ENCODE results near the gene IGIP.

The IGIP gene

DNA sequence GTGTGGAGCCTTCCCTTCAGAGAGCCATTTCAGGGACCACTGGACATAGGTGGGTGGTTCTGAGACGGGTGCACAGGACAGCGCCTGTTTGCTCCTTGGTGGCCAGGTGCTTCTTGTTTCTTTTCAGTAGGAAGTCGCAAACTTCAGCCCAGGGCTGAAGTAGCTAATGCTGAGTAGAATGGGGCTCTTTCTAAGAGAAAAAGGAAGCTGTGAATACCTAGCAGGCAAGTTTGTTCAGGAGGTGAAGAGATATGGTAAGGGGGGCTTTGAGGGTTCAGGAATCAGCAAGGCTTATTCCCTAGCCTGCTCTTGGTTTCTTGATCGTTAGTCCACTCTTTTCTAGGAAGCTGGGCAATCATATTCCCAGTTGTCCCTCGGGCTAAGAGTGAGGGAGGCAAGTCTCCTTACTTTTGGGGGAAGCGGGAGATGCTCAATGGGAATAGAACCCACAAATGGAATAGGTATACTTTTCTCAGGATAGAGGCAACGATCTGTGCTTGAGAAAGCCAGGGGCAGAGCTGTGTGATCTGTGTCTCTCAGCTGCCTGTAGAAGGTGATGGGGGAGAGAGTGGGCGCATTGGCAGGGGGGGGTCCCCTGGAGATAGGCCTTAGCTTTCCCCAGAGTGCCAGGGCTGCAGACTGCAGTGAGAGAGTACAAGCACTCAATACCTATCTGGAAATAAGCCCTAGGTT is 13.7 kb upstream of the IGIP start:
- peaks cover 80% of the 10 kb centered on the region for H3K27me3 ChIP-seq (ENCODE audit: control insufficient read depth, insufficient read depth, low read length)
- no peaks in the 10 kb centered on the region for H3K36me3 ChIP-seq (ENCODE audit: control insufficient read depth, insufficient read depth, low read length)
- H3K9me3 ChIP-seq (ENCODE audit: control insufficient read depth, insufficient read depth, low read length): no peaks in the 10 kb centered on the region
- H3K9ac ChIP-seq (ENCODE audit: low read depth, low read length): no peak overlapping the region
- H3K4me1 ChIP-seq (ENCODE audit: control insufficient read depth, insufficient read depth, low read length): peaks cover 40% of the 10 kb centered on the region
- peak overlapping the region; percentile 84; the same call in 1 of the 2 replicates for H3K4me3 ChIP-seq (ENCODE audit: low read depth, low read length)
- H3K27ac ChIP-seq (ENCODE audit: low read depth, low read length): no peak overlapping the region

DNA sequence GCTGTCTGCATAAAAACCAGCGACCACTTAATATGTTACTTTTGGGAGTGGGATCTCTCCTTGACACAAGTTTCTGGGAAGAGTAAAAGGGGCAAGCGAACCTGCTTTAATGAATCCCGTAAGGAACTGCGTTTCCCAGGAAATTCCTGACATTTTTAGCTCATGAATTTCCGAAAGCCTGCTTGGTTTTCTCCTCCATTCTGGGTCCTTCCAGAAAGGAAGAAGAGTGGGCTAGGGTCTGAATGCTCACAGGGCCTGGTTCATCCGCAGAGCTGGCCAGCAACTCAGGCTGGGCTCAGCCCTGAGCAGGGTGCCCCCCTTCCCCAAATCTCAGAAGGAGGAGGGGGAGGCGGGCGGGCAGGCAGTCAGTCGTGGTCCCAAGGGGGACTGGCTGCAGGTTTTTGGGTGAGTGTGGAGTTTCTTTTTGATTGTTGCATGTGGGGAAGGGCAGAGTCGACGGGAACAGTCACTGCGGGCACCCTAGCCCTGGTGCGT is 13.0 kb upstream of the IGIP start:
- no peaks in the 10 kb centered on the region for H3K9me3 ChIP-seq (ENCODE audit: control insufficient read depth, insufficient read depth, low read length)
- H3K27me3 ChIP-seq (ENCODE audit: control insufficient read depth, insufficient read depth, low read length): peaks cover 82% of the 10 kb centered on the region
- peaks cover 46% of the 10 kb centered on the region for H3K4me1 ChIP-seq (ENCODE audit: control insufficient read depth, insufficient read depth, low read length)
- no peaks in the 10 kb centered on the region for H3K36me3 ChIP-seq (ENCODE audit: control insufficient read depth, insufficient read depth, low read length)
- peak overlapping the region; percentile 84 for H3K4me3 ChIP-seq (ENCODE audit: low read depth, low read length)
- H3K27ac ChIP-seq (ENCODE audit: low read depth, low read length): peak overlapping the region; percentile 28
- H3K9ac ChIP-seq (ENCODE audit: low read depth, low read length): no peak overlapping the region

DNA sequence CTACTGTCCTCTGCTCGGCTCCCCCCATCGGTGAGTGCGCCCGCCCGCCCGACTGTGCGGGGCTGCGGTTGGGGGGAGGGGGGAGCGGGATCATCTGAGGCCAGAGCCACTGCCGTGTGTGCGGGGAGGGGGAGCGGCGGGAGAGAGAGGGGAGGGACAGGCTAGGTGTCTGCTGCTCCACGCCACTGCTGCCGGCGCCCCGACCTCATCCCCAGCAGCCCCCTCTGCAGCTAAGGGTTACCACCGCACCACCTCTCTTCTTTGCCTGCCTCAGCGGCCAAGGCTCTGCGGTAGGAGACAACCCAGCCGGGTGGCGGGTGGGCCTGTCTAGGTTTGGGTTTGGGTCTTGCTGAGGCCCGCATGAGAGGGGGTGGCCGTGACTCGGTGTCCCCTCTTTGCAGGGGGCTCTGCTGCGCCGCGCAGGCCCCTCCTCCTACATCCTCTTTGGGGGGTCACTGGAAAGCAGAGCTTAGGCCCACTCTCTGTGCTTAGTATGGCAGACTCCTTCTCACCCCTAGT is 12.5 kb upstream of the IGIP start:
- Histone ChIP-seq H3K4me3 (ENCODE audit: low read depth, low read length) (peak overlapping the region; percentile 84), H3K9me3 (ENCODE audit: control insufficient read depth, insufficient read depth, low read length) (no peaks in the 10 kb centered on the region), H3K27ac (ENCODE audit: low read depth, low read length) (no peak overlapping the region), H3K9ac (ENCODE audit: low read depth, low read length) (no peak overlapping the region), H3K4me1 (ENCODE audit: control insufficient read depth, insufficient read depth, low read length) (peaks cover 51% of the 10 kb centered on the region), H3K36me3 (ENCODE audit: control insufficient read depth, insufficient read depth, low read length) (no peaks in the 10 kb centered on the region), H3K27me3 (ENCODE audit: control insufficient read depth, insufficient read depth, low read length) (peaks cover 82% of the 10 kb centered on the region)

DNA sequence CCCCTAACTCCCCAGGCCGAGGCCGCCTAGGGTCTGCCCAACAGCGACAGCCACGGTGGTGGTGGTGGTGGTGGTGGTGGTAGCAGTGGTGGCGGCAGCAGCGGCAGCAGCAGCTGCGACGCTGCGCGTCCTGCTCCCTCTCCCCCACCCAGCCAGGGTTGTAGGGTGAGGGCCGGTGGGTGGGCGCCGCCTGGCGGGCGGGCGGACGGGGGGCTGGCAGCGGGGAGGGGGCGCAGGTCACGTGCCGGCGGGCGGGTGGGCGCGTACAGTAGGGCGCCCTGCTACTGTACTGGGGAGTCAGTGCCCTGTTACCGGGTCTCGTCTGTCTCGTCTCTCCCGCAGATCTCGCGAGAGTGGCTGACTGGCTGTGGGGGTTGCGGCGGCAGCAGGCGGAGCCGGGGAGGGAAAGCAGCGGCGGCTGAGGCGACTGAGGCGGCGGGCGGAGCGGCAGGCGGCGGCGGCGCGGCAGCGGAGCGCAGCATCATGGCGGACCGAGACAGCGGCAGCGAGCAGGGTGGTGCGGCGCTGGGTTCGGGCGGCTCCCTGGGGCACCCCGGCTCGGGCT is 12.0 kb upstream of the IGIP start, which contains the start of gene PURA:
Gene PURA (plus strand): TSS at position 411 of the 565 bp plus-strand sequence. CDS start 73 bp downstream, at position 484.
- Histone ChIP-seq H3K4me1 (ENCODE audit: control insufficient read depth, insufficient read depth, low read length) (peaks cover 54% of the 10 kb centered on the region), H3K27ac (ENCODE audit: low read depth, low read length) (peak within 1 kb of the TSS; percentile 65), H3K36me3 (ENCODE audit: control insufficient read depth, insufficient read depth, low read length) (no peaks in the 10 kb centered on the region), H3K9ac (ENCODE audit: low read depth, low read length) (peak within 1 kb of the TSS; percentile 52; the same call in 1 of the 2 replicates), H3K4me3 (ENCODE audit: low read depth, low read length) (peak within 1 kb of the TSS; percentile 84), H3K9me3 (ENCODE audit: control insufficient read depth, insufficient read depth, low read length) (no peaks in the 10 kb centered on the region), H3K27me3 (ENCODE audit: control insufficient read depth, insufficient read depth, low read length) (peaks cover 80% of the 10 kb centered on the region)

DNA sequence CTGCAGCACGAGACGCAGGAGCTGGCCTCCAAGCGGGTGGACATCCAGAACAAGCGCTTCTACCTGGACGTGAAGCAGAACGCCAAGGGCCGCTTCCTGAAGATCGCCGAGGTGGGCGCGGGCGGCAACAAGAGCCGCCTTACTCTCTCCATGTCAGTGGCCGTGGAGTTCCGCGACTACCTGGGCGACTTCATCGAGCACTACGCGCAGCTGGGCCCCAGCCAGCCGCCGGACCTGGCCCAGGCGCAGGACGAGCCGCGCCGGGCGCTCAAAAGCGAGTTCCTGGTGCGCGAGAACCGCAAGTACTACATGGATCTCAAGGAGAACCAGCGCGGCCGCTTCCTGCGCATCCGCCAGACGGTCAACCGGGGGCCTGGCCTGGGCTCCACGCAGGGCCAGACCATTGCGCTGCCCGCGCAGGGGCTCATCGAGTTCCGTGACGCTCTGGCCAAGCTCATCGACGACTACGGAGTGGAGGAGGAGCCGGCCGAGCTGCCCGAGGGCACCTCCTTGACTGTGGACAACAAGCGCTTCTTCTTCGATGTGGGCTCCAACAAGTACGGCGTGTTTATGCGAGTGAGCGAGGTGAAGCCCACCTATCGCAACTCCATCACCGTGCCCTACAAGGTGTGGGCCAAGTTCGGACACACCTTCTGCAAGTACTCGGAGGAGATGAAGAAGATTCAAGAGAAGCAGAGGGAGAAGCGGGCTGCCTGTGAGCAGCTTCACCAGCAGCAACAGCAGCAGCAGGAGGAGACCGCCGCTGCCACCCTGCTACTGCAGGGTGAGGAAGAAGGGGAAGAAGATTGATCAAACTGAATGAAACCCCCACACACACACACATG is 11.2 kb upstream of the IGIP start:
- Histone ChIP-seq H3K4me3 (ENCODE audit: low read depth, low read length) (peak overlapping the region; percentile 84), H3K27me3 (ENCODE audit: control insufficient read depth, insufficient read depth, low read length) (peaks cover 72% of the 10 kb centered on the region), H3K27ac (ENCODE audit: low read depth, low read length) (peak overlapping the region; percentile 65), H3K36me3 (ENCODE audit: control insufficient read depth, insufficient read depth, low read length) (no peaks in the 10 kb centered on the region), H3K4me1 (ENCODE audit: control insufficient read depth, insufficient read depth, low read length) (peaks cover 47% of the 10 kb centered on the region), H3K9ac (ENCODE audit: low read depth, low read length) (peak overlapping the region; percentile 52; the same call in 1 of the 2 replicates), H3K9me3 (ENCODE audit: control insufficient read depth, insufficient read depth, low read length) (no peaks in the 10 kb centered on the region)

DNA sequence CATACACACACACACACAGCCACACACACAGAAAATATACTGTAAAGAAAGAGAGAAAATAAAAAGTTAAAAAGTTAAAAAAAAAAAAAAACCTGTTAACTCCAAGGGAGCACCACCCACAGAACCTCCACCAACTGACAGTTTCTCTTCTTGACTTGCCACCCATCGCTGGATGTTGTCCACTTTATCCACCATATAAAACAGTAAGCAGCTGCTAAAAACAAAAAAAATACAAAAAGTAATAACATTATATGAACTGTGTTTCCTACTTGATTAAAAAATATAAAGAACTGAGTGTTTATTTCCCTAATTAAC is 10.6 kb upstream of the IGIP start:
- Histone ChIP-seq H3K9me3 (ENCODE audit: control insufficient read depth, insufficient read depth, low read length) (no peaks in the 10 kb centered on the region), H3K36me3 (ENCODE audit: control insufficient read depth, insufficient read depth, low read length) (no peaks in the 10 kb centered on the region), H3K27ac (ENCODE audit: low read depth, low read length) (no peak overlapping the region), H3K9ac (ENCODE audit: low read depth, low read length) (no peak overlapping the region), H3K27me3 (ENCODE audit: control insufficient read depth, insufficient read depth, low read length) (peaks cover 66% of the 10 kb centered on the region), H3K4me3 (ENCODE audit: low read depth, low read length) (peak overlapping the region; percentile 84), H3K4me1 (ENCODE audit: control insufficient read depth, insufficient read depth, low read length) (peaks cover 46% of the 10 kb centered on the region)

DNA sequence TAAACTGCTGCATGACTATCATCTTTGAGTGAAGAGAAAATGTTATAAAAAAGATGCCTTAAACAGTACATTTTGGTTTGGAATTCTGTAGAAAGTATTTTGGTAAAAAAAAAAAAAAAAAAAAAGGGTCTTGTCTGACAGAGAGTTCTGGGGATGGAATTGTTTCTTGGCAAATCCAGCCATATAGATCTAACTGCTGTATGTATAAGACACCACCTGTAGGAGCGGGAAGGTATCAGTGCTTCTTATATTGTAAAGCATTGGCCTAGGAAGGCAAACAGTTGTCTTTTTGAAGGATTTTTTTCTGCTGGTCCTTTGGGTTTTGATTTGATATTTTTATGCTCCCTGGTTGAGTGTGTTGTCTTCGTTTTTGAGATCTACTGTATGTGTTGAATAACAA is 9.0 kb upstream of the IGIP start:
- no peaks in the 10 kb centered on the region for H3K9me3 ChIP-seq (ENCODE audit: control insufficient read depth, insufficient read depth, low read length)
- H3K9ac ChIP-seq (ENCODE audit: low read depth, low read length): no peak overlapping the region
- no peak overlapping the region for H3K27ac ChIP-seq (ENCODE audit: low read depth, low read length)
- peaks cover 50% of the 10 kb centered on the region for H3K27me3 ChIP-seq (ENCODE audit: control insufficient read depth, insufficient read depth, low read length)
- no peak overlapping the region for H3K4me3 ChIP-seq (ENCODE audit: low read depth, low read length)
- no peaks in the 10 kb centered on the region for H3K36me3 ChIP-seq (ENCODE audit: control insufficient read depth, insufficient read depth, low read length)
- peaks cover 33% of the 10 kb centered on the region for H3K4me1 ChIP-seq (ENCODE audit: control insufficient read depth, insufficient read depth, low read length)

DNA sequence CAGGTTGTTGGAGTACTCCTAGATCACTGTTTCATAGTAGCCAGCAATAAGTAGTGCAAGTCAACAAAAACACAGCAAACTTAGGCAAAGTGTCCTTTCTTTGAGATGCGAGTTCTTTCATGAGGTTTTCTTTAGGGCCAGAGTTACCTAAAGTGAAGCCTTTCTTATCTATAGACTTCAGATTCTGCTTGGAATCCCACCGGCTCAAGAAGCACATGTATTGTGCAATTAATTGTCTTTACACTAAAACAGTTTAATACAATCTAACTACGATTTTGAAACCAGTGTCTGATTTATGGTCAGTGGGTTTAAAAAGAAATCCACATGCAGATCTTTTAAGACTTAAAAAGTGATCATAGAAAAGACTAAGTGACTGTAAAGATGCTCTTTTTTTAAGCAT is 8.2 kb upstream of the IGIP start:
- Histone ChIP-seq H3K4me1 (ENCODE audit: control insufficient read depth, insufficient read depth, low read length) (peaks cover 26% of the 10 kb centered on the region), H3K4me3 (ENCODE audit: low read depth, low read length) (no peak overlapping the region), H3K36me3 (ENCODE audit: control insufficient read depth, insufficient read depth, low read length) (no peaks in the 10 kb centered on the region), H3K9me3 (ENCODE audit: control insufficient read depth, insufficient read depth, low read length) (no peaks in the 10 kb centered on the region), H3K27ac (ENCODE audit: low read depth, low read length) (peak overlapping the region; percentile 22), H3K27me3 (ENCODE audit: control insufficient read depth, insufficient read depth, low read length) (peaks cover 42% of the 10 kb centered on the region), H3K9ac (ENCODE audit: low read depth, low read length) (no peak overlapping the region)

DNA sequence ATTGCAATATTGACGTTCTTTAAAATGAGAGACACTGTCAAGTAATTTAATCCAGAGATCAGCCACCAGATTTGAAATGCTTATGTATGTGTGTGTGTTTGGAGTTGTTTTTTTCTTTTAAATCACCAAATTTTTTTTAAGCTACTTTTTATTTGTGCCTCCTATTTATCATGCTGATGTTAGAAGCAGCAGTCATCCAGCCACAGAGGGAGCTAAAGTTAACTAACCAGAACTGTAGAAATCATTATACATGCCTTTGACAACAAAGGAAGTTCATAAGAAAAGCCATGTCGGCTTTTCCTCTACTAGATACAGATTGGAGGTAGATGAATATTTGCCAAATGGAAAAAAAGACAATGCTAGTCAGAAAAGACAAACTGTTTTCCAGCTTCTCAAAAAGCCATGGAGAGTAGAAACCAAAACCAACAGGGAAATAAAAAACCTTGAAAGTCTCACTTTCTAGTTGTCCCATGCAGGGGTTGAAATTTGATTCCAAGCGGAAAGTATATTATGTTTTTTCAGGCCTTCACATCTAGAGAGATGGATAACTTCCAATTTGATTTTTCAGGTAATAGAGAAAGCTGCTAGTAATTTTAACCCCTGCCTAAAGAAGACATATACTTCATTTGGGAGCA is 7.3 kb upstream of the IGIP start:
- Histone ChIP-seq H3K27ac (ENCODE audit: low read depth, low read length) (peak overlapping the region; percentile 23), H3K9me3 (ENCODE audit: control insufficient read depth, insufficient read depth, low read length) (no peaks in the 10 kb centered on the region)

DNA sequence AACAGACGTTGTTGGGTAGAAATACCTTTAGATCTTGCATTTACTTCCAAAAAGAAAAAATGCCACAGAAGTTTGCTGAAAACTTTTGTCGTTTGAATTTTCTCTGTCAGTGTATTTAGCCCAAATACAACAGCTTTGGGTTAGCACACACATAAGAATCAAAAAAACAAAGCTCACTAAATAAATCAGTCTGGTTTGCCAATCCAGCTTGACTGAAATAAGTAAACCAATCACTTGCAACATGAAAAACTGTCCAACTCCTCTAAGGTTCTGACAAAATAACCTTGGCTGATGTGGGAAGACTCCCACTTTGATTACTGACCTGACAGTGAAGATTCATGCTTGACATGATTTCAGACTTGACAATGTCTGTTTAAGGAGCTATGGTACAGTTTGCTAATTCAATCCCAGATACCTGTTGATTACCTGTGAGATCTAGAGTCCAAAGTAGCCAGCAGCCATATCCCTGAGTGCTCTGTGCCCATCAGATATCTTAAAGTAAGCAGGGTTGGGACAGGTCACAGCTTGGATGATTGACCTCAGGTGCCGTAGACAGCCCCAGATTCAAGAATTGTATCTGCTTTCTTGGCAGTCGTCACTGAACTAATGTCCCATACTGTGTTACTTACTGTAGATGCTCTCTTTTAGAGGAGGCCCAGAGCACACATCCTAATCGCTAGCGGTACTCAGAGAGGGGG is 727 bp downstream of the IGIP start:
- Histone ChIP-seq H3K27ac (ENCODE audit: low read depth, low read length) (no peak overlapping the region), H3K9me3 (ENCODE audit: control insufficient read depth, insufficient read depth, low read length) (no peaks in the 10 kb centered on the region)

More for the DNA sequence above, 7.3 kb upstream of the IGIP start:
- Histone ChIP-seq H3K4me1 (ENCODE audit: control insufficient read depth, insufficient read depth, low read length) (peaks cover 24% of the 10 kb centered on the region), H3K4me3 (ENCODE audit: low read depth, low read length) (no peak overlapping the region), H3K36me3 (ENCODE audit: control insufficient read depth, insufficient read depth, low read length) (no peaks in the 10 kb centered on the region), H3K27me3 (ENCODE audit: control insufficient read depth, insufficient read depth, low read length) (peaks cover 33% of the 10 kb centered on the region), H3K9ac (ENCODE audit: low read depth, low read length) (no peak overlapping the region)

More for the DNA sequence above, 727 bp downstream of the IGIP start:
- H3K36me3 ChIP-seq (ENCODE audit: control insufficient read depth, insufficient read depth, low read length): no peaks in the 10 kb centered on the region
- H3K4me1 ChIP-seq (ENCODE audit: control insufficient read depth, insufficient read depth, low read length): peaks cover 3% of the 10 kb centered on the region; the same call in 1 of the 2 replicates
- no peaks in the 10 kb centered on the region for H3K27me3 ChIP-seq (ENCODE audit: control insufficient read depth, insufficient read depth, low read length)
- no peak overlapping the region for H3K9ac ChIP-seq (ENCODE audit: low read depth, low read length)
- no peak overlapping the region for H3K4me3 ChIP-seq (ENCODE audit: low read depth, low read length)

Measured in HUES48 (cell line).